BLaER1 treated with 17β-estradiol and CSF1 and Interleukin-3, amounts not matched to agents 10 nM and 100 nM (cell line): ENCODE measurements around the gene KLHL15.

Source experiments
- H3K27ac ChIP-seq, 11 experiments: shearing (Covaris generic); formaldehyde crosslinking; 2 replicates each; pipeline ENCODE4 v1.8.1; 2022
- H3K27me3 ChIP-seq, 11 experiments: shearing (Covaris generic); formaldehyde crosslinking; 2 replicates each; pipeline ENCODE4 v1.8.1; 2022
- H3K36me3 ChIP-seq, 11 experiments: shearing (Covaris generic); formaldehyde crosslinking; 2 replicates each; pipeline ENCODE4 v1.8.1; 2022
- H3K4me1 ChIP-seq, 10 experiments: shearing (Covaris generic); formaldehyde crosslinking; 2 replicates each; pipeline ENCODE4 v1.8.1; 2022
- H3K4me2 ChIP-seq, 11 experiments: shearing (Covaris generic); formaldehyde crosslinking; 2 replicates each; pipeline ENCODE4 v1.8.1; 2022
- H3K4me3 ChIP-seq, 10 experiments: shearing (Covaris generic); formaldehyde crosslinking; 2 replicates each; pipeline ENCODE4 v1.8.1; 2022
- H3K9ac ChIP-seq, 11 experiments: shearing (Covaris generic); formaldehyde crosslinking; 2 replicates each; pipeline ENCODE4 v1.8.1; 2022
- H3K9me3 ChIP-seq, 11 experiments: shearing (Covaris generic); formaldehyde crosslinking; replicated peaks in 1 of 11; 2 replicates each; pipeline ENCODE4 v1.8.1; 2022
- H4K20me1 ChIP-seq, 11 experiments: shearing (Covaris generic); formaldehyde crosslinking; 2 replicates each; pipeline ENCODE4 v1.8.1; 2022
- Cebpa-rat ChIP-seq, 11 experiments: shearing (Covaris generic); IDR thresholded peaks; 2 replicates each; pipeline ENCODE4 v1.8.1; 2022

Gene KLHL15

GRCh38 chrX:24012266-24012665 lies 14.7 kb downstream of the KLHL15 start:
- H3K4me2 ChIP-seq, result no peak overlapping the region
- H3K27ac ChIP-seq, result no peak overlapping the region
- peaks cover 0 to 10% (median 6%) of the 10 kb centered on the region in 10 experiments; a peak in 8 of 20 replicates for H3K4me1 ChIP-seq
- H3K9ac ChIP-seq, result no peak overlapping the region
- no peaks in the 10 kb centered on the region for H3K9me3 ChIP-seq
- peaks cover 0 to 24% (median 5%) of the 10 kb centered on the region in 11 experiments; a peak in 7 of 22 replicates for H3K36me3 ChIP-seq
- H3K27me3 ChIP-seq, result peaks cover 0 to 40% (median 7%) of the 10 kb centered on the region in 11 experiments; a peak in 11 of 22 replicates
- H4K20me1 ChIP-seq, result peaks cover 0 to 91% (median 19%) of the 10 kb centered on the region in 11 experiments; a peak in 15 of 22 replicates
- no peak overlapping the region for H3K4me3 ChIP-seq
- no peak for TF ChIP-seq Cebpa-rat (IDR thresholded peaks at IDR 0.05)

- peaks cover 11 to 52% (median 27%) of the 10 kb centered on the region in 11 experiments; a peak in 18 of 22 replicates for H3K36me3 ChIP-seq
- no peaks in the 10 kb centered on the region for H3K4me1 ChIP-seq
- H3K4me3 ChIP-seq, result no peak overlapping the region
- peaks cover 0 to 56% (median 17%) of the 10 kb centered on the region in 11 experiments; a peak in 13 of 22 replicates for H4K20me1 ChIP-seq
- H3K4me2 ChIP-seq, result no peak overlapping the region
- TF ChIP-seq Cebpa-rat (IDR thresholded peaks at IDR 0.05), result no peak
- H3K27ac ChIP-seq, result no peak overlapping the region
- peaks cover 0 to 28% (median 0%) of the 10 kb centered on the region in 11 experiments; a peak in 7 of 22 replicates for H3K27me3 ChIP-seq
- H3K9me3 ChIP-seq, result no peaks in the 10 kb centered on the region
- no peak overlapping the region for H3K9ac ChIP-seq
Measured at GRCh38 chrX:24005867-24006266, 21.1 kb downstream of the KLHL15 start.

GRCh38 chrX:24005028-24005427 lies 22.0 kb downstream of the KLHL15 start:
- no peak overlapping the region for H3K9ac ChIP-seq
- no peak overlapping the region for H3K4me2 ChIP-seq
- H3K36me3 ChIP-seq, result peaks cover 11 to 55% (median 31%) of the 10 kb centered on the region in 11 experiments; a peak in 19 of 22 replicates
- H3K27me3 ChIP-seq, result peaks cover 0 to 22% (median 0%) of the 10 kb centered on the region in 11 experiments; a peak in 6 of 22 replicates
- TF ChIP-seq Cebpa-rat (IDR thresholded peaks at IDR 0.05), result no peak
- H3K4me1 ChIP-seq, result no peaks in the 10 kb centered on the region
- H3K9me3 ChIP-seq, result no peaks in the 10 kb centered on the region
- no peak overlapping the region for H3K4me3 ChIP-seq
- H3K27ac ChIP-seq, result no peak overlapping the region
- peaks cover 0 to 48% (median 15%) of the 10 kb centered on the region in 11 experiments; a peak in 13 of 22 replicates for H4K20me1 ChIP-seq

GRCh38 chrX:24002792-24003191 lies 24.2 kb downstream of the KLHL15 start:
- Histone ChIP-seq H3K36me3 (peaks cover 14 to 62% (median 31%) of the 10 kb centered on the region in 11 experiments; a peak in 19 of 22 replicates), H4K20me1 (peaks cover 0 to 29% (median 8%) of the 10 kb centered on the region in 11 experiments; a peak in 11 of 22 replicates), H3K4me3 (no peak overlapping the region), H3K4me2 (no peak overlapping the region), H3K27me3 (peaks cover 0 to 16% (median 0%) of the 10 kb centered on the region in 11 experiments; a peak in 2 of 22 replicates), H3K9ac (no peak overlapping the region), H3K27ac (no peak overlapping the region), H3K9me3 (no peaks in the 10 kb centered on the region), H3K4me1 (no peaks in the 10 kb centered on the region)
- TF ChIP-seq Cebpa-rat (IDR thresholded peaks at IDR 0.05), result no peak

GRCh38 chrX:24002167-24002566 lies 24.8 kb downstream of the KLHL15 start:
- no peaks in the 10 kb centered on the region for H3K4me1 ChIP-seq
- H3K27ac ChIP-seq, result no peak overlapping the region
- H3K4me2 ChIP-seq, result no peak overlapping the region
- TF ChIP-seq Cebpa-rat (IDR thresholded peaks at IDR 0.05), result no peak
- H3K9ac ChIP-seq, result no peak overlapping the region
- no peaks in the 10 kb centered on the region for H3K9me3 ChIP-seq
- no peak overlapping the region for H3K4me3 ChIP-seq
- peaks cover 0 to 16% (median 0%) of the 10 kb centered on the region in 11 experiments; a peak in 3 of 22 replicates for H3K27me3 ChIP-seq
- peaks cover 14 to 62% (median 31%) of the 10 kb centered on the region in 11 experiments; a peak in 19 of 22 replicates for H3K36me3 ChIP-seq
- peaks cover 0 to 28% (median 8%) of the 10 kb centered on the region in 11 experiments; a peak in 12 of 22 replicates for H4K20me1 ChIP-seq

- Histone ChIP-seq H3K27me3 (peaks cover 0 to 5% (median 0%) of the 10 kb centered on the region in 11 experiments; a peak in 1 of 22 replicates), H4K20me1 (peaks cover 0 to 12% (median 0%) of the 10 kb centered on the region in 11 experiments; a peak in 5 of 22 replicates), H3K36me3 (peaks cover 4 to 52% (median 25%) of the 10 kb centered on the region in 11 experiments; a peak in 17 of 22 replicates), H3K27ac (no peak overlapping the region), H3K4me1 (no peaks in the 10 kb centered on the region), H3K4me2 (no peak overlapping the region), H3K9ac (no peak overlapping the region), H3K9me3 (no peaks in the 10 kb centered on the region), H3K4me3 (no peak overlapping the region)
- TF ChIP-seq Cebpa-rat (IDR thresholded peaks at IDR 0.05), result no peak
Measured at GRCh38 chrX:23999671-24000070, 27.3 kb downstream of the KLHL15 start.

GRCh38 chrX:23993012-23993633 lies 33.9 kb downstream of the KLHL15 start:
- no peak overlapping the region for H3K9ac ChIP-seq
- peaks cover 0 to 30% (median 0%) of the 10 kb centered on the region in 11 experiments; a peak in 8 of 22 replicates for H4K20me1 ChIP-seq
- no peak overlapping the region for H3K27ac ChIP-seq
- H3K27me3 ChIP-seq, result peaks cover 0 to 19% (median 0%) of the 10 kb centered on the region in 11 experiments; a peak in 6 of 22 replicates
- peaks cover 14 to 60% (median 34%) of the 10 kb centered on the region in 11 experiments for H3K36me3 ChIP-seq
- no peak overlapping the region for H3K4me3 ChIP-seq
- H3K9me3 ChIP-seq, result no peaks in the 10 kb centered on the region
- H3K4me2 ChIP-seq, result peak overlapping the region in 4 of 11 experiments; percentile 5 to 21 (median 16); a peak in 4 of 22 replicates
- peaks cover 0 to 13% (median 2%) of the 10 kb centered on the region in 10 experiments; a peak in 5 of 20 replicates for H3K4me1 ChIP-seq
- TF ChIP-seq Cebpa-rat (IDR thresholded peaks at IDR 0.05), result no peak

GRCh38 chrX:23992431-23992830 lies 34.6 kb downstream of the KLHL15 start:
- peaks cover 0 to 36% (median 0%) of the 10 kb centered on the region in 11 experiments; a peak in 9 of 22 replicates for H4K20me1 ChIP-seq
- TF ChIP-seq Cebpa-rat (IDR thresholded peaks at IDR 0.05), result no peak
- no peak overlapping the region for H3K4me3 ChIP-seq
- H3K4me1 ChIP-seq, result peaks cover 0 to 13% (median 2%) of the 10 kb centered on the region in 10 experiments; a peak in 5 of 20 replicates
- peaks cover 0 to 22% (median 0%) of the 10 kb centered on the region in 11 experiments; a peak in 6 of 22 replicates for H3K27me3 ChIP-seq
- H3K9me3 ChIP-seq, result no peaks in the 10 kb centered on the region
- H3K36me3 ChIP-seq, result peaks cover 21 to 67% (median 41%) of the 10 kb centered on the region in 11 experiments
- no peak overlapping the region for H3K27ac ChIP-seq
- H3K9ac ChIP-seq, result no peak overlapping the region
- no peak overlapping the region for H3K4me2 ChIP-seq

- Histone ChIP-seq H3K4me2 (no peak overlapping the region), H3K27ac (no peak overlapping the region), H3K9me3 (no peaks in the 10 kb centered on the region), H3K36me3 (peaks cover 18 to 66% (median 44%) of the 10 kb centered on the region in 11 experiments), H3K4me1 (peaks cover 0 to 13% (median 2%) of the 10 kb centered on the region in 10 experiments; a peak in 5 of 20 replicates), H4K20me1 (peaks cover 0 to 38% (median 0%) of the 10 kb centered on the region in 11 experiments; a peak in 8 of 22 replicates), H3K4me3 (no peak overlapping the region), H3K27me3 (peaks cover 0 to 22% (median 0%) of the 10 kb centered on the region in 11 experiments; a peak in 7 of 22 replicates), H3K9ac (no peak overlapping the region)
- TF ChIP-seq Cebpa-rat (IDR thresholded peaks at IDR 0.05), result no peak
Measured at GRCh38 chrX:23990455-23990854, 36.5 kb downstream of the KLHL15 start.
